Trophoblast cell (in vitro differentiated cells and primary cell): ENCODE measurements around the gene RAMP2. TPM values are rescaled to one million over a fixed set of nuclear protein-coding genes. Genes with fewer than 3 reads are reported as not detected.

Experiments
- DNase-seq, 2 donors: peaks; one replicate each; pipeline ENCODE4 v3.0.0-alpha.2; 2016
- H2AFZ ChIP-seq: 2 replicates; pipeline ENCODE4 v1.6.1; 2013; ENCODE audit warnings: low read length, moderate library complexity, mild to moderate bottlenecking; ENCODE audit not compliant: insufficient read depth, poor library complexity
- H2AK5ac ChIP-seq: 2 replicates; pipeline ENCODE4 v1.6.1; 2013; ENCODE audit warnings: mild to moderate bottlenecking, low read length
- H2BK120ac ChIP-seq: 2 replicates; pipeline ENCODE4 v1.6.1; 2013; ENCODE audit warnings: low read length, mild to moderate bottlenecking, moderate library complexity; ENCODE audit not compliant: insufficient read depth, poor library complexity
- H2BK12ac ChIP-seq: 2 replicates; pipeline ENCODE4 v1.6.1; 2013; ENCODE audit warnings: mild to moderate bottlenecking, low read length, moderate library complexity
- H2BK5ac ChIP-seq: 2 replicates; pipeline ENCODE4 v1.6.1; 2013; ENCODE audit warnings: low read length, low read depth, moderate library complexity, mild to moderate bottlenecking; ENCODE audit not compliant: poor library complexity
- H3K14ac ChIP-seq: 2 replicates; pipeline ENCODE4 v1.6.1; 2013; ENCODE audit warnings: mild to moderate bottlenecking, low read length
- H3K18ac ChIP-seq: 2 replicates; pipeline ENCODE4 v1.6.1; 2013; ENCODE audit warnings: mild to moderate bottlenecking, low read length
- H3K23ac ChIP-seq: 2 replicates; pipeline ENCODE4 v1.6.1; 2013; ENCODE audit warnings: low read length
- H3K27ac ChIP-seq: 2 replicates; pipeline ENCODE4 v1.5.1; 2013; ENCODE audit warnings: low read depth, mild to moderate bottlenecking, inconsistent platforms, low read length, moderate library complexity
- H3K27me3 ChIP-seq: 2 replicates; pipeline ENCODE4 v1.6.1; 2013; ENCODE audit warnings: inconsistent platforms, mild to moderate bottlenecking, low read length, moderate library complexity; ENCODE audit not compliant: insufficient read depth
- H3K36me3 ChIP-seq, 2 experiments: 1 replicate in 1 of 2; 2 replicates in 1 of 2; pipeline ENCODE4 v1.6.1; 2013; ENCODE audit warnings: low read length in 2 of 2, mild to moderate bottlenecking in 2 of 2, moderate library complexity in 1 of 2; ENCODE audit not compliant: insufficient read depth in 2 of 2, control insufficient read depth in 1 of 2
- H3K4ac ChIP-seq: 2 replicates; pipeline ENCODE4 v1.6.1; 2013; ENCODE audit warnings: low read depth, mild to moderate bottlenecking, low read length, moderate library complexity
- H3K4me1 ChIP-seq, 2 experiments: 1 replicate in 1 of 2; 2 replicates in 1 of 2; pipeline ENCODE4 v1.6.1; 2013; ENCODE audit warnings: low read length in 2 of 2, mild to moderate bottlenecking in 2 of 2, moderate library complexity in 1 of 2; ENCODE audit not compliant: insufficient read depth in 2 of 2, control insufficient read depth in 1 of 2
- H3K4me2 ChIP-seq: 2 replicates; pipeline ENCODE4 v1.6.1; 2013; ENCODE audit warnings: inconsistent platforms, mild to moderate bottlenecking, low read length, moderate library complexity
- H3K4me3 ChIP-seq: 2 replicates; pipeline ENCODE4 v1.5.1; 2013; ENCODE audit warnings: mild to moderate bottlenecking, low read depth, low read length, inconsistent platforms
- H3K79me1 ChIP-seq: one replicate; pipeline ENCODE4 v1.6.1; 2013; ENCODE audit warnings: low read length
- H3K79me2 ChIP-seq: 2 replicates; pipeline ENCODE4 v1.6.1; 2013; ENCODE audit warnings: low read length, mild to moderate bottlenecking; ENCODE audit not compliant: control insufficient read depth, insufficient read depth, poor library complexity
- H3K9ac ChIP-seq: 2 replicates; pipeline ENCODE4 v1.6.1; 2013; ENCODE audit warnings: mild to moderate bottlenecking, low read length
- H3K9me3 ChIP-seq: 2 replicates; pipeline ENCODE4 v1.6.1; 2013; ENCODE audit warnings: low read depth, mild to moderate bottlenecking, control low read depth, inconsistent platforms, low read length; ENCODE audit not compliant: insufficient read depth
- H4K12ac ChIP-seq: 2 replicates; pipeline ENCODE4 v1.6.1; 2013; ENCODE audit warnings: low read depth, mild to moderate bottlenecking, low read length, moderate library complexity
- H4K8ac ChIP-seq: 2 replicates; pipeline ENCODE4 v1.6.1; 2013; ENCODE audit warnings: low read depth, mild to moderate bottlenecking, low read length, moderate library complexity
- H4K91ac ChIP-seq: one replicate; pipeline ENCODE4 v1.6.1; 2013; ENCODE audit warnings: low read depth, mild to moderate bottlenecking, low read length, moderate library complexity
- WGBS: extraction: QIAGEN DNeasy Blood & Tissue Kit; methylation state at CpG from one replicate; pipeline ENCODE4 v1.1.7; 2013; ENCODE audit warnings: missing lambda C conversion rate; ENCODE audit not compliant: insufficient read length, insufficient coverage; ENCODE audit errors: extremely low coverage; 5-methylcytosine and 5-hydroxymethylcytosine counted together
- polyA plus RNA-seq: library from polyadenylated mRNA; stranded (reverse); fragments of 200-250 nt; gene quantifications from 2 replicates; pipeline ENCODE4 v1.2.3, GENCODE V29; 2013

The RAMP2 gene, protein sequence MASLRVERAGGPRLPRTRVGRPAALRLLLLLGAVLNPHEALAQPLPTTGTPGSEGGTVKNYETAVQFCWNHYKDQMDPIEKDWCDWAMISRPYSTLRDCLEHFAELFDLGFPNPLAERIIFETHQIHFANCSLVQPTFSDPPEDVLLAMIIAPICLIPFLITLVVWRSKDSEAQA
- 0.64 TPM in 2 replicates for polyA plus RNA-seq

- H3K27me3 ChIP-seq = peaks cover 29% of the 10 kb centered on the region
- no CpG with 5 or more reads among the region's 92 CpGs for WGBS
- peaks cover 4% of the 10 kb centered on the region for H3K9me3 ChIP-seq
Measured at GRCh38 chr17:42760652-42761581, at the start of gene RAMP2. Gene RAMP2 (plus strand): TSS chr17:42761227. CDS start chr17:42761262, 35 bp downstream.

DNA sequence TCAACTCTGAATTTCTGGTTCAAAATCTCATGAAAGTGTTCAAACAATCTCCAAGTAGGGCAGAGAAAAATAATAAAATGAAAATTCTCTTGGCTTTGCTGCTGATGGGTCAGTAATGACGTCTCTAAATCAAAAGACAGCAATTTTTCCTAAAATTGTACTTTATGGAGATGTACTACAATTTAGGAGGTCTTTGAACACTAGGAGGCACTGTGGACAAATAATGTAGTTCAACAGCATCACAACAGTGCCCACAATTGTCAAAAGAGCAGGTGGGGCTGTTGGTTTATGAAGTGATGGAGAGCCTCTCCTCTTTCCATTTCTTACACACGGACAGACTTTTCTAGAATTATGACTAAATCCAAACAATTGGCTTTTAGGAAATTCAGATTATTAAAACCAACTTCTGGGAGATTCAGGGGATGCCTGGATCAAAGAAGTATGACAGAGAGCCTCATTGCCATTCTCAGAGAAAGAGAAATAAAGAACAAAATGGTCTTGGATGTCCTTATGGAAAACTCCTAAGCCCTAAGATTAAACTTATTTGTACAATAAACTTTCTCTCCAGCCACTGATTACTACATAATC is 39.9 kb upstream of the RAMP2 start:
- H3K23ac ChIP-seq = no peak overlapping the region

More at GRCh38 chr17:42760652-42761581, at the start of gene RAMP2:
- peak within 1 kb of the TSS; percentile 27 for H4K8ac ChIP-seq
- H3K4me3 ChIP-seq = peak within 1 kb of the TSS; percentile 55
- H3K79me2 ChIP-seq = no peaks in the 10 kb centered on the region
- peak within 1 kb of the TSS; percentile 73 for H3K4me2 ChIP-seq
- no peak within 1 kb of the TSS for H2BK120ac ChIP-seq
- H3K79me1 ChIP-seq = no peaks in the 10 kb centered on the region
- H3K23ac ChIP-seq = no peak within 1 kb of the TSS
- peak within 1 kb of the TSS; percentile 32 for H3K14ac ChIP-seq
- H3K36me3 ChIP-seq = no peaks in the 10 kb centered on the region
- H2AFZ ChIP-seq = peak within 1 kb of the TSS; percentile 46
- H4K12ac ChIP-seq = no peak within 1 kb of the TSS
- no peak within 1 kb of the TSS for H2AK5ac ChIP-seq
- no peak within 1 kb of the TSS for H3K9ac ChIP-seq
- H2BK12ac ChIP-seq = no peak within 1 kb of the TSS
- no peak within 1 kb of the TSS for H3K27ac ChIP-seq
- peaks cover 11% of the 10 kb centered on the region in 2 experiments for H3K4me1 ChIP-seq
- no peak within 1 kb of the TSS for H2BK5ac ChIP-seq
- H3K18ac ChIP-seq = no peak within 1 kb of the TSS
- H4K91ac ChIP-seq = no peak within 1 kb of the TSS
- no peak within 1 kb of the TSS for H3K4ac ChIP-seq
- peak in 1 of 2 donors; percentile 47 for DNase-seq

DNA sequence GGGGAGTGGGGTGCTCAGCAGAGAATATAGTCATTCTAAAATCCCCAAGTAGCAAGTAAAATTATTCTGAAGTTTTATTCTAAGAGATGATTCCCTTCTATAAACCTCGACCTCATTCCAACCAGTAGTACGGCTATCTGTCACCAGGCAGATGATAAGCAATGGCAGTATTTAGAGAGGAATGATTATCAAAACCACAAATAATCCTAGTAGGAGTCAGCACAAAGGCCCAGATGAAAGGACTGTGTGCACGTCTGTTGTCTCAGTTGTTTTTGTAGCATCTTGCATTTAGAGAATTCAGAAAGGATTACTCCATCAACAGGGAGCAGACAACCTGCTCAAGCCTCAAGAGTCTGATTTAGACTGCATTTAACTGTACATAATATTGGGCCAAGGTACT is 37.4 kb upstream of the RAMP2 start:
- H2BK120ac ChIP-seq = no peak overlapping the region
- no peak overlapping the region for H3K4me2 ChIP-seq
- H2AFZ ChIP-seq = no peak overlapping the region
- H4K8ac ChIP-seq = no peak overlapping the region
- no peak overlapping the region for H4K91ac ChIP-seq
- no peak overlapping the region for H2BK5ac ChIP-seq
- H3K4me1 ChIP-seq = no peaks in the 10 kb centered on the region
- no peak overlapping the region for H3K4ac ChIP-seq
- no peak overlapping the region for H3K27ac ChIP-seq
- H3K18ac ChIP-seq = no peak overlapping the region
- WGBS = no CpG with 5 or more reads among the region's 3 CpGs
- H3K14ac ChIP-seq = no peak overlapping the region
- H3K27me3 ChIP-seq = no peaks in the 10 kb centered on the region
- H2AK5ac ChIP-seq = no peak overlapping the region
- DNase-seq = no peak
- H3K9ac ChIP-seq = no peak overlapping the region
- H3K23ac ChIP-seq = no peak overlapping the region
- H3K4me3 ChIP-seq = no peak overlapping the region
- no peaks in the 10 kb centered on the region for H3K79me1 ChIP-seq
- H2BK12ac ChIP-seq = no peak overlapping the region
- H4K12ac ChIP-seq = no peak overlapping the region
- peaks cover 12 to 18% of the 10 kb centered on the region in 2 experiments for H3K36me3 ChIP-seq
- no peaks in the 10 kb centered on the region for H3K9me3 ChIP-seq
- no peaks in the 10 kb centered on the region for H3K79me2 ChIP-seq

More for the DNA sequence above, 39.9 kb upstream of the RAMP2 start:
- no peak overlapping the region for H3K4me2 ChIP-seq
- H3K9ac ChIP-seq = no peak overlapping the region
- peaks cover 11 to 24% of the 10 kb centered on the region in 2 experiments for H3K36me3 ChIP-seq
- no peak overlapping the region for H3K27ac ChIP-seq
- no peak overlapping the region for H3K4me3 ChIP-seq
- peak; percentile 52 to 89 for DNase-seq
- no peak overlapping the region for H2AK5ac ChIP-seq
- no CpG with 5 or more reads among the region's 2 CpGs for WGBS
- no peak overlapping the region for H3K4ac ChIP-seq
- H2BK5ac ChIP-seq = no peak overlapping the region
- no peaks in the 10 kb centered on the region for H3K4me1 ChIP-seq
- no peaks in the 10 kb centered on the region for H3K79me1 ChIP-seq
- H4K8ac ChIP-seq = no peak overlapping the region
- no peaks in the 10 kb centered on the region for H3K9me3 ChIP-seq
- H3K79me2 ChIP-seq = no peaks in the 10 kb centered on the region
- no peak overlapping the region for H2BK12ac ChIP-seq
- no peak overlapping the region for H3K18ac ChIP-seq
- no peak overlapping the region for H4K91ac ChIP-seq
- no peak overlapping the region for H4K12ac ChIP-seq
- H3K14ac ChIP-seq = no peak overlapping the region
- no peak overlapping the region for H2BK120ac ChIP-seq
- no peak overlapping the region for H2AFZ ChIP-seq
- no peaks in the 10 kb centered on the region for H3K27me3 ChIP-seq

DNA sequence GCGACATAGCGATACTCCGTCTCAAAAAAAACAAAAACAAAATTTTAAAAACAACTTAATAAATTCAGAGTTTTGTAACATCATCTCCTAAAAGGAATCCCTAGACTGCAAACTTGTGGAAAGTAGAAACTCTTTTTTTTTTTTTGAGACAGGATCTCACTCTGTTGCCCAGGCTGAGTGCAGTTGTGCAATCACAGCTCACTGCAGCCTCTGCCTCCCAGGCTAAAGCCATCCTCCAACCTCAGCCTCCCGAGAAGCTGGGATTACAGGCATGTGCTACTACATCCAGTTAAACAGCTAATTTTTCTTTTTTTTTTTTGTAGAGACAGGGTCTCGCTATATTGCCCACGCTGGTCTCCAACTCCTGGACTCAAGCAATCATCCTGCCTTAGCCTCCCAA is 35.9 kb upstream of the RAMP2 start:
- Histone ChIP-seq H2AK5ac (no peak overlapping the region), H3K14ac (no peak overlapping the region), H3K9ac (no peak overlapping the region), H2BK12ac (no peak overlapping the region), H3K18ac (no peak overlapping the region), H3K4ac (no peak overlapping the region), H2BK5ac (no peak overlapping the region), H2BK120ac (no peak overlapping the region), H3K4me3 (no peak overlapping the region), H3K23ac (no peak overlapping the region), H2AFZ (no peak overlapping the region), H4K8ac (no peak overlapping the region), H3K27me3 (no peaks in the 10 kb centered on the region), H3K4me1 (no peaks in the 10 kb centered on the region), H4K91ac (no peak overlapping the region), H3K79me1 (no peaks in the 10 kb centered on the region), H3K4me2 (no peak overlapping the region), H3K27ac (no peak overlapping the region), H3K79me2 (no peaks in the 10 kb centered on the region), H3K9me3 (no peaks in the 10 kb centered on the region), H4K12ac (no peak overlapping the region), H3K36me3 (peaks cover 12 to 16% of the 10 kb centered on the region in 2 experiments)
- WGBS = no CpG with 5 or more reads among the region's 6 CpGs
- DNase-seq = no peak
